SK-MEL-5 (cell line): ENCODE results near the gene TNNC2. TPM values are rescaled to one million over a fixed set of nuclear protein-coding genes. Genes with fewer than 3 reads are reported as not detected.
"Not testable (repeated sequence)": the region's sequence is repeated elsewhere in the genome, so short reads cannot be mapped to it uniquely, and the experiment has no call there.

Source experiments
- DNase-seq: peaks from one replicate; pipeline ENCODE4 v3.0.0-alpha.2; 2016; ENCODE audit warnings: low read depth, low spot score
- in situ Hi-C: cut with HindIII; loops from 2 replicates; pipeline ENCODE4 v1.10.0; 2016; ENCODE audit warnings: low sequenced_read_pairs, high pct_unique_total_duplicates, low pct_unique_long_range_greater_than_20kb
- total RNA-seq: library from RNA; depleted of rRNA; stranded (reverse); fragments of >200 nt; shearing (Covaris generic); gene quantifications from 2 replicates; pipeline ENCODE4 v1.2.3, GENCODE V29; 2014

TNNC2 gene
- total RNA-seq, 1 experiment from 2014 or later = 0.37 TPM

- peak; percentile 80 for DNase-seq
- in situ Hi-C loops = no loop called here
Measured at GRCh38 chr20:45798935-45799642, 28.0 kb downstream of the TNNC2 start.

- DNase-seq, in situ Hi-C loops: not testable (repeated sequence)
Measured at GRCh38 chr20:45797955-45798354, 29.2 kb downstream of the TNNC2 start.

GRCh38 chr20:45797510-45797909 lies 29.6 kb downstream of the TNNC2 start:
- DNase-seq, in situ Hi-C loops: not testable (repeated sequence)

GRCh38 chr20:45796337-45797065 lies 30.6 kb downstream of the TNNC2 start:
- DNase-seq = no peak
- in situ Hi-C loops = no loop called here

GRCh38 chr20:45792317-45793118 lies 34.6 kb downstream of the TNNC2 start:
- DNase-seq = no peak
- in situ Hi-C loops = no loop called here

- no peak for DNase-seq
- in situ Hi-C loops = no loop called here
Measured at GRCh38 chr20:45788351-45788750, 38.8 kb downstream of the TNNC2 start.

- no peak for DNase-seq
Measured at GRCh38 chr20:45783656-45784294, 43.3 kb downstream of the TNNC2 start.

GRCh38 chr20:45782890-45783289 lies 44.2 kb downstream of the TNNC2 start:
- in situ Hi-C loops = no loop called here
- no peak for DNase-seq

More at GRCh38 chr20:45783656-45784294, 43.3 kb downstream of the TNNC2 start:
- in situ Hi-C loops = no loop called here

GRCh38 chr20:45781391-45781931 lies 45.7 kb downstream of the TNNC2 start:
- DNase-seq = no peak
- in situ Hi-C loops = no loop called here

GRCh38 chr20:45780159-45780558 lies 47.0 kb downstream of the TNNC2 start:
- no peak for DNase-seq
- in situ Hi-C loops = no loop called here

- peak; percentile 73 for DNase-seq
- in situ Hi-C loops = loop anchor here (10.0 kb wide), 1 partner anchor 74 kb away; the partner anchor contains the start of genes WFDC10B and WFDC13
Measured at GRCh38 chr20:45779011-45779915, 47.8 kb downstream of the TNNC2 start.

GRCh38 chr20:45776931-45777330 lies 50.2 kb downstream of the TNNC2 start:
- in situ Hi-C loops = loop anchor here (10.0 kb wide), 1 partner anchor 72 kb away; the partner anchor contains the start of genes WFDC10B and WFDC13
- DNase-seq = no peak

- DNase-seq = no peak
- in situ Hi-C loops = loop anchor here (10.0 kb wide), 1 partner anchor 71 kb away; the partner anchor contains the start of genes WFDC10B and WFDC13
Measured at GRCh38 chr20:45775411-45775810, 51.7 kb downstream of the TNNC2 start.

GRCh38 chr20:45774945-45775344 lies 52.2 kb downstream of the TNNC2 start:
- in situ Hi-C loops = loop anchor here (10.0 to 25.0 kb wide), 2 partner anchors 70 to 463 kb away; partner anchors contain the start of genes MATN4, RBPJL, WFDC10B and WFDC13
- DNase-seq = no peak
